SH-SY5Y (cell line): ENCODE measurements around the gene ANKUB1.

Experiments
- GATA2 ChIP-seq: IDR thresholded peaks from 2 replicates; pipeline ENCODE4 v1.6.1; 2011; ENCODE audit warnings: mild to moderate bottlenecking, low read depth, low read length
- GATA3 ChIP-seq: IDR thresholded peaks from 2 replicates; pipeline ENCODE4 v1.6.1; 2011; ENCODE audit warnings: low read depth, mild to moderate bottlenecking, low read length, moderate library complexity

Gene ANKUB1

DNA sequence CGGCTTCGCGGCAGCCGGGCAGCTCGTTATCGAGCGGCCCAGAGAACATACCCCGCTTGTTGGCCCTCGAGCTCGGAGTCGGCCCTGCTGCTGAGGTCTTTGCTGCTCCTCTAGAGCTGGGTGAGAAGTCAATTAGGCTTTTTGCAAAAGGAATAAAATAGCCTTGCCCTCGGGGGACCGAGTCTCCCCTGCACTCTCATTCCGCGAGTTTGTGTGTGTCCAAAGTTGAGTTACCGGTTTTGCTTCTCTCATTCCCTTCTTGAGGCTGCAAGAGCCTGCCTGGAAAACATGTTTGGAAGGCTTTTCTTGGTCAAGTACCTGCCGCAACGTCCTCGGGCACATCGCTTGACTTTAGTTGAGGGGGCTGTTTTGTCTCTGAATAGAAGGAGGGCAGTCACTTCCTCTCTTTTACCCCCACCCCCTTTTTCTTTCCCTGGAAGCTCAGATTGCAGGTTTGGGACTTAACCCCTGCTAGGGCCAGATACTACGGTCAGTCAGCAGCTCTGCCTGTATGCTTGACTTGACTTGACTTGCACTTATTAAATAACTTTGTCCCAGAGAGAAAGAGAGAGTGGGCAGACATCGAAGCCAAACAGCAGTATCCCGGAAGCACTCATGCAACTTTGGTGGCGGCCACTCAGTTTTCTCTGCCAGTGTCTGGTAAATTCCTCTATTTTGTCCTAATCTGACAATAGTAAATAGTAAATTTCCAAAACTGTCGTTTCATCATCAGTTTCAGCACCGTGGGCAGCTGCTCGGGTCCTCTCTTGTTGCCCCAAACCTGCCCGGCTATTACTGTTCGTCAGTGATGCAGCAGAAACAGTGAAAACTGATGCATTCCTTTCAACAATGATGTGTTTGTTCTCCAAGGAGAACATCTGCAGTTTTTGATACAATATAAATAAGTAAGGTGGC lies 21.3 kb upstream of the ANKUB1 start:
- no peak for TF ChIP-seq GATA2
- TF ChIP-seq GATA3: no peak

GRCh38 chr3:149812606-149813366 lies 20.4 kb upstream of the ANKUB1 start, which contains the start of gene RNF13:
Gene RNF13, plus strand, starts transcription at chr3:149813215. Its CDS starts 32,812 bp downstream, at chr3:149846027.
- TF ChIP-seq GATA2: no peak
- TF ChIP-seq GATA3: no peak

DNA sequence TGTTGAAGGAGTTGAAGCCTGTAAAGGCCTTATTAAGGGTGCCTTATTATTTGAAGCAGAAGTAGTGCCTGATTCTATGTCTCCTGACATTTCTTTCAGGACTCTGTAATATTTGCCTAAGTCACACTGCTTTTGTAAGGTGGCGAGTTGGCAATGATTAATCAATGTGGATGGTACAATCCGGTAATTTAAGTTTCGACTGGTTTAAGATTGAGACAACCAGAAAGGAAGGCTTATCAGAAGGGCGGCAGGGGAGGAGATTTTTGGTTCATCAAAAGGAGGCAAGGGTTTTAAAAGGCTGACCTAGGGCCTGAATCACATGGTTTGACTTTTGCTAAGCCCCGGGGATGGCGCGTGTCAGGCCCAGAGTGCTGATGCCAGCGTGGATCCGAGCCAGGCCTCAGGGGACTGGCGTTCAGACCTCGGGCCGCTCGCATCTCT lies 19.8 kb upstream of the ANKUB1 start:
- TF ChIP-seq GATA2: no peak
- TF ChIP-seq GATA3: no peak

- TF ChIP-seq GATA3: no peak
- no peak for TF ChIP-seq GATA2
These were observed 18.5 kb upstream of the ANKUB1 start for GRCh38 chr3:149810846-149811245.

DNA sequence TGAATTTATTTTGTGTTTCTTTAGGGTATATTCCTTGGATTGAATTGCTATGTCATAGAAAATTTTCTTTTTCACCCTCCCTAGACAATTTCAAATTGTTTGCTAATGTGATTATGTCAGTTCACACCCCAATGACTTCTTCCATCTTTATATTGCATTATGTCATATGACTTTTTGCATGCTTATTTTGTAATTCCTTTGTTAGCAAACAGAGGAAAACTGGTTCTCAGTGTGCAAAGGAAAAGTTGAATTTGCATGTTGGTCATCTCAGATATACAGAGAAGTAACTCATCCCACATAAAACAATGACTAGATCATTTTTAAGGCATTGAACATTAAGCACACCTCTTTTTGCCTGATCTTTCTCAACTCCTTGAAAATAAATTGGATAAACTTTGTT lies 17.3 kb upstream of the ANKUB1 start:
- TF ChIP-seq GATA3 (no peak), GATA2 (no peak)

DNA sequence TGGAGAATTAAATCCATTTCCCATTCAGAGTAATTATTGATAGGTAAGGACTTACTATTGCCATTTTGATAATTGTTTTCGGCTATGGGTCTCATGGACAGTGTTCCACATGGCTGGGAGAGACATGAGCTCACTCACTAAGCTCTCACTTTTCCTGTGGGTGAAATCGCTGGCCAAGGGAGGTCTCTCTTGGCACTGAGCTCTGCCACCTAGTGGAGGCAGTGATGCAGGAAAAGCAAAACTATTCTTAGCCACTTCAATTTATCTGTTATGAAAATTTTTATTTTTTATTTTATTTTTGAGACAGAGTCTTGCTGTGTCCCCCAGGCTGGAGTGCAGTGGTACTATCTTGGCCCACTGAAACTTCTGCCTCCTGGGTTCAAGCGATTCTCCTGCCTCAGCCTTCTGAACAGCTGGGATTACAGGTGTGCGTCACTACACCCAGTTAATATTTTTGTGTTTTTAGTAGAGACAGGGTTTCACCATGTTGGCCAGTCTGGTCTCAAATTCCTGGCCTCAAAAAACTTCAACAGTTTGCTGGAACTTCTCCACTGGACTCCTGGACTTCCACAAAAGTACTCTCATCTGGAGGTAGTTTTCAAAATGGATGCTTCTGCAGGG lies 16.0 kb upstream of the ANKUB1 start:
- TF ChIP-seq GATA3 (no peak), GATA2 (no peak)

DNA sequence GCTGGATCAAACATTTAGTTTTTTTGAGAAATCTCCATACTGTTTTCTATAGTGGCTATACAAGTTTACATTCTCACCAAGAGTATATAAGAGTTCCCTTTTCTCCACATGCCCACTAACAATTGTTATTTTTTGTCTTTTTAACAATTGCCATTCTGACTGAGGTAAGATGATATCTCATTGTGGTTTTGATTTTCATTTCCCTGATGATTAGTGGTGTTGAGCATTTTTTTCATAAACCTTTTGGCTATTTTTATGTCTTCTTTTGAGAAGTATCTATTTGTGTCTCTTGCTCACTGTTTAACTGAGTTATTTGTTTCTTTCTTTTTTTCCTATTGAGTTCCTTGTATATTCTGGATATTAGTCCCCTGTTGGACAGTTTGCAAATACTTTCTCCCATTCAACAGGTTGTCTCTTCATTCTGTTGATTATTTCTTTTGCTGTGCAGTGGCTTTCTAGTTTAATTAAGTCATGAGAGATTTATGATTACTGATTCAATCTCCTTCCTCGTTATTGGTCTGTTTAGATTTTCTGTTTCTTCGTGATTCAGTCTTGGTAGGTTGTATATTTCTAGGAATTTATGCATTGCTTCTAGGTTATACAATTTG lies 13.9 kb upstream of the ANKUB1 start:
- TF ChIP-seq GATA3: no peak
- no peak for TF ChIP-seq GATA2

GRCh38 chr3:149801639-149802038 lies 9.3 kb upstream of the ANKUB1 start:
- TF ChIP-seq GATA3: no peak
- TF ChIP-seq GATA2: no peak

DNA sequence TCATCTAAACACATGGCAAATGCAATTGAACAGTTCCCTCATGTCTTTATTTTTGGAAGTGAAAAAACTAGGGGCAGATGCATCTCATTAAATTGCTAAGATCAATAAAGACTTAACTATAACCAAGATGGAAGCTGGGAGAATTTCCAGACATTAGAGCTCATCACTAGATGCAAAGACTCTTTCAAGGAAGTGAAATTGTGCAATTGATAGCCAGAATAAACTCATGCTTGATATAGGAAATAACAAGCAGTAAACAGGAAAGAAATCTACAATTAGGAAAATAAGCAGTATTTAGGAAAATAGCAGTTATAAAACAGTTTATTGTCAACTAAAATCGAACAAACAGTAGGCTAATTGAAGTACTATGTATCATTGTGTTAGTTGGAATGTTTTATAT lies 8.8 kb upstream of the ANKUB1 start:
- TF ChIP-seq GATA2 (no peak), GATA3 (no peak)

DNA sequence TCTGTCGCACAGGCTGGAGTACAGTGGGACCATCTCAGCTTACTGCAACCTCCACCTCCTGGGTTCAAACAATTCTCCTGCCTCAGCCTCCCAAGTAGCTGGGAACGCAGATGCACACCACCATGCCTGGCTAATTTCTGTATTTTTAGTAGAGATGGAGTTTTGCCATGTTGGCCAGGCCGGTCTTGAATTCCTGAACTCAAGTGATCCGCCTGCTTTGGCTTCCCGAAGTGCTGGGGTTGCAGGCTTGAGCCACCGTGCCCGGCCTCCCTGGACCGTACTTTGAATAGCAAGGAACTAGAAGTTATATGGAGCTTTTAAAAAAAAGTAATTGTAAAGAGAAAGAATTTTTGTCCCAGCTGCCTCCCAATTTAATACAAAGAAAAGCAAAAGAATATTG lies 8.3 kb upstream of the ANKUB1 start:
- TF ChIP-seq GATA2 (no peak), GATA3 (no peak)

DNA sequence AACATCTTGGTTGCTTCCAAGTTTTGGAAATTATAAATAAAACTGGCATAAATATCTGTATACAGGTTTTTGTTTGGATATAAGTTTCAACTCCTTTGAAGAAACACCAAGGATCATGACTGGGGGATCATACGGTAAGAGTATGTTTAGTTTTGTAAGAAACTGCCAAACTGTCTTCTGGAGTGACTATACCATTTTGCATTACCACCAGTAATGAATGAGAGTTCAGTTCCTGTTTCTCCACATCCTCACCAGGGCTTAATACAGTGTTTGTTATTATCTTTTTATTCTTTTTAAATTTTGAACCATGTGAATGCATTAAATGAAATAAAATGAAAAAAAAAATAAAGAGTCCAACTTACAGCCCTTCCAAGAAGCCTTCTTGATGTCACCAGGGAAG lies 3.7 kb upstream of the ANKUB1 start:
- TF ChIP-seq GATA2 (no peak), GATA3 (no peak)

DNA sequence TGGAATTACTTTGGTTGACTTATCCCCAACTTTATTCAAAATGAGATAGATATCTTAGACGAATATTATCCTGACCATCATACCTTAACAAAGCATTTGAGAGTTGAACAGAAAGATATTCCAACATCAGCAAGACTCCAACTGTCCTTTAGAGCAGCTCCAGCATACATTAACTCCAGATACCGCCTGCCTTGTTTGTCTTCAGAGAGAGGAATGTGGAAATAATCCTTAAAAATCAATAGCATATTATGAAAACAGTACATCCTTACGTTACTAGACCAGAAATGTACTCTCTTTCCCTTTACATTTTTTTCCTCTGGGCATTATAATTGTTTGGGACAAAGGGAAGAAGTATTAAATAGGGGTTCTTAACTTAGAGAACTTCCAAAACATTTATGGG lies 1.7 kb downstream of the ANKUB1 start:
- no peak for TF ChIP-seq GATA3
- TF ChIP-seq GATA2: no peak

- TF ChIP-seq GATA2: no peak
- no peak for TF ChIP-seq GATA3
These were observed 2.1 kb downstream of the ANKUB1 start for GRCh38 chr3:149790268-149790667.

GRCh38 chr3:149784064-149784704 lies 8.2 kb downstream of the ANKUB1 start:
- TF ChIP-seq GATA3 (no peak), GATA2 (no peak)
